CD8-positive, alpha-beta memory T cell (primary cell): Measurements from ENCODE around the gene ZNF169. TPM values are rescaled to one million over a fixed set of nuclear protein-coding genes. Genes with fewer than 3 reads are reported as not detected.
"Not testable (repeated sequence)": the region's sequence is repeated elsewhere in the genome, so short reads cannot be mapped to it uniquely, and the experiment has no call there.

Source experiments
- CTCF ChIA-PET: fragments of 350-600 bp; sonication (Branson Sonifier 250); formaldehyde crosslinking; loops from one replicate; lab custom pipeline; 2021; ENCODE audit warnings: antibody characterized with exemption; lab: Charles Lee
- POLR2A ChIA-PET: fragments of 350-600 bp; sonication (Branson Sonifier 250); formaldehyde crosslinking; loops from one replicate; lab custom pipeline; 2021; ENCODE audit warnings: antibody characterized with exemption; lab: Charles Lee
- DNase-seq, 5 donors: peaks; one replicate each; pipeline versions ENCODE4 v3.0.0 to v3.0.0-alpha.2; 2020 to 2022; ENCODE audit warnings: mixed read lengths in 1 of 5
- H3K27ac ChIP-seq: one replicate; pipeline ENCODE4 v1.7.0; 2013; ENCODE audit warnings: low read depth, mild to moderate bottlenecking, low read length, moderate library complexity
- H3K27me3 ChIP-seq: 2 replicates; pipeline ENCODE4 v1.7.0; 2013; ENCODE audit warnings: low read length, mild to moderate bottlenecking; ENCODE audit not compliant: insufficient read depth, poor library complexity, severe bottlenecking
- H3K36me3 ChIP-seq: 2 replicates; pipeline ENCODE4 v1.7.0; 2013; ENCODE audit warnings: mild to moderate bottlenecking, low read length, moderate library complexity; ENCODE audit not compliant: insufficient read depth
- H3K4me1 ChIP-seq: 2 replicates; pipeline ENCODE4 v1.7.0; 2013; ENCODE audit warnings: mild to moderate bottlenecking, low read length, moderate library complexity; ENCODE audit not compliant: insufficient read depth
- H3K4me3 ChIP-seq: 2 replicates; pipeline ENCODE4 v1.7.0; 2013; ENCODE audit warnings: mild to moderate bottlenecking, low read length
- H3K9me3 ChIP-seq: 2 replicates; pipeline ENCODE4 v1.7.0; 2013; ENCODE audit warnings: mild to moderate bottlenecking, low read length
- H3K27ac Mint-ChIP-seq, 8 donors: one replicate each; pipeline ENCODE4 v1.8.0; 2020 to 2021; ENCODE audit warnings: mixed read lengths in 8 of 8, mild to moderate bottlenecking in 6 of 8, inconsistent platforms in 3 of 8, moderate library complexity in 3 of 8
- H3K27me3 Mint-ChIP-seq, 2 donors: one replicate each; pipeline ENCODE4 v1.8.0; 2020 to 2021; ENCODE audit warnings: mixed read lengths in 2 of 2, mild to moderate bottlenecking in 1 of 2, moderate library complexity in 1 of 2
- H3K36me3 Mint-ChIP-seq, 3 donors: one replicate each; pipeline ENCODE4 v1.8.0; 2020 to 2021; ENCODE audit warnings: mixed read lengths in 3 of 3, inconsistent platforms in 1 of 3, mild to moderate bottlenecking in 1 of 3
- H3K4me1 Mint-ChIP-seq, 3 donors: one replicate each; pipeline ENCODE4 v1.8.0; 2020 to 2021; ENCODE audit warnings: mixed read lengths in 3 of 3, inconsistent platforms in 1 of 3, mild to moderate bottlenecking in 1 of 3
- H3K4me3 Mint-ChIP-seq, 7 donors: one replicate each; pipeline ENCODE4 v1.8.0; 2020 to 2021; ENCODE audit warnings: mixed read lengths in 7 of 7, mild to moderate bottlenecking in 6 of 7, moderate library complexity in 4 of 7, inconsistent platforms in 2 of 7
- H3K9me3 Mint-ChIP-seq, 5 donors: one replicate each; pipeline ENCODE4 v1.8.0; 2020 to 2022; ENCODE audit warnings: mixed read lengths in 5 of 5, mild to moderate bottlenecking in 3 of 5, moderate library complexity in 2 of 5, inconsistent platforms in 1 of 5
- polyA plus RNA-seq: library from polyadenylated mRNA; unstranded; fragments of 300-500 nt; fragmentation: Illumina TruSeq; gene quantifications from one replicate; pipeline ENCODE4 v1.2.3, GENCODE V29; 2021
- total RNA-seq, 2 experiments: library from RNA; stranded (reverse); gene quantifications; one replicate each; pipeline ENCODE4 v1.2.3, GENCODE V29; 2021

Gene ZNF169
- total and polyA plus RNA-seq, 3 experiments from 2014 or later: 3.8 to 6.3 (median 5.3) TPM

- H3K36me3 ChIP-seq, CTCF ChIA-PET, POLR2A ChIA-PET, H3K9me3 Mint-ChIP-seq, H3K27me3 Mint-ChIP-seq, H3K27ac ChIP-seq, H3K27me3 ChIP-seq, H3K4me3 ChIP-seq, H3K9me3 ChIP-seq, H3K4me1 Mint-ChIP-seq, H3K4me3 Mint-ChIP-seq, H3K4me1 ChIP-seq, DNase-seq, H3K27ac Mint-ChIP-seq, H3K36me3 Mint-ChIP-seq: not testable (repeated sequence)
Measured at GRCh38 chr9:94317949-94318657, 59.0 kb downstream of the ZNF169 start.

- H3K9me3 ChIP-seq, H3K4me3 Mint-ChIP-seq, H3K4me1 ChIP-seq, POLR2A ChIA-PET, H3K9me3 Mint-ChIP-seq, H3K4me3 ChIP-seq, H3K27ac ChIP-seq, H3K36me3 Mint-ChIP-seq, H3K4me1 Mint-ChIP-seq, H3K27me3 ChIP-seq, H3K36me3 ChIP-seq, DNase-seq, H3K27me3 Mint-ChIP-seq, CTCF ChIA-PET, H3K27ac Mint-ChIP-seq: not testable (repeated sequence)
Measured at GRCh38 chr9:94322342-94322940, 63.3 kb downstream of the ZNF169 start.

DNA sequence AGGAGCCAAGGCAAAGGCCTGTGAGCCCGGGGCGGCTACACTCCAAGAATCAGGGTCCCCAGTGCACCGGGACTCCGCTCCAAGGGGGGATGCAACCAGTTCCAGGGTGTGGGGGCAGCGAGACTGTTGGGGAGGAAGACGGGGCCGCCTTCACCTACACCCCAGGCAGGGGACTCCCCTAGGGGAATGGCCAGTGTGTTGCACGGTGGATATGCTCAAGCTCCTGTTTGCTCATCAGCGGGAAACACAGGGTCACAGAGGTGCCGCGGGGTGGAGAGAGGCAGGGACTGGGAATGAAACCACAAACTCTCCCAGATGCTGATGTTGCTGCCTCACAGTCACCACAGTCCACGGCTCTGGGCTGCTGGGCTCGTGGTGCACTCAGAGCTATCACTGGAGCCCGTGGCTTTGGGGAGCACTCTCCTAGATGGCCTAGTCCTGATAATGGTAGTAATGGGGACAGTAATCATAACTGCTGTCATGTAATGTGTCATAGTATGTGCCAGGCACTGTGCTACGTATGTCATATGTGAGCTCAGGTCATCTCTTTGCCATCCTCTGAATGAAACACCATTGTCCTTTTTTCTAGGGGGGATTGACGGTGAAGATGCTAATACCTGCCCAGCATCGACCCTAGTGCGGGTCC is 64.2 kb downstream of the ZNF169 start:
- H3K27me3 Mint-ChIP-seq, H3K27ac Mint-ChIP-seq, POLR2A ChIA-PET, CTCF ChIA-PET, H3K9me3 ChIP-seq, H3K4me1 Mint-ChIP-seq, H3K36me3 Mint-ChIP-seq, H3K4me1 ChIP-seq, H3K4me3 Mint-ChIP-seq, DNase-seq, H3K27me3 ChIP-seq, H3K4me3 ChIP-seq, H3K27ac ChIP-seq, H3K9me3 Mint-ChIP-seq, H3K36me3 ChIP-seq: not testable (repeated sequence)

GRCh38 chr9:94325583-94325982 is 66.5 kb downstream of the ZNF169 start:
- H3K4me3 Mint-ChIP-seq, POLR2A ChIA-PET, H3K27me3 Mint-ChIP-seq, H3K9me3 Mint-ChIP-seq, CTCF ChIA-PET, H3K36me3 ChIP-seq, H3K4me1 Mint-ChIP-seq, H3K4me3 ChIP-seq, H3K27me3 ChIP-seq, DNase-seq, H3K4me1 ChIP-seq, H3K27ac Mint-ChIP-seq, H3K9me3 ChIP-seq, H3K36me3 Mint-ChIP-seq, H3K27ac ChIP-seq: not testable (repeated sequence)

DNA sequence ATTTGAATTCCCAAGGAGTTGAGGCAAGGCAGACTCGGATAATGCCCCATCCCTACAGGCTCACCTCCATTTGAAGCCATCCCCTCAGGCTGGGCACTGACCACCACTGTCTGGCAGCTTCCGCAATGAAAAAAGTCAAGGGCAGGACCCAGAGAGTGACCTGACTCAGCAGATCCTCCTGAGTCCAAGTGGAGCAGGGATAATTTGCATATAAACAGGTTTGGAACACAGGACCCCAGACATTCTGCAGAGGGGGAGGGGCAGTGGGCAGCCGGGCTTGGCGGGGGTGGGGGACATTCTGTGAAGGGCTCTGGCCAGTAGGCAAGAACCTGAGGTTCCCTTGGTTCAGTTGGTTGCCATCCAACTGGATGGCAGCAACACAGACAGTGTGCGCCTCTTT is 69.4 kb downstream of the ZNF169 start, which contains the start of gene NUTM2F:
NUTM2F (minus strand) TSS at position 101 of the 400 bp plus-strand sequence; CDS start at position 80, 21 bp downstream.
- H3K9me3 Mint-ChIP-seq, H3K4me3 ChIP-seq, H3K27me3 ChIP-seq, H3K4me1 ChIP-seq, H3K27ac ChIP-seq, H3K27ac Mint-ChIP-seq, H3K27me3 Mint-ChIP-seq, H3K9me3 ChIP-seq, H3K4me3 Mint-ChIP-seq, H3K36me3 Mint-ChIP-seq, DNase-seq, POLR2A ChIA-PET, CTCF ChIA-PET, H3K36me3 ChIP-seq, H3K4me1 Mint-ChIP-seq: not testable (repeated sequence)

GRCh38 chr9:94336445-94336844 is 77.3 kb downstream of the ZNF169 start:
- H3K9me3 ChIP-seq, DNase-seq, CTCF ChIA-PET, H3K4me1 Mint-ChIP-seq, H3K36me3 Mint-ChIP-seq, POLR2A ChIA-PET, H3K4me3 Mint-ChIP-seq, H3K9me3 Mint-ChIP-seq, H3K4me3 ChIP-seq, H3K27ac ChIP-seq, H3K4me1 ChIP-seq, H3K36me3 ChIP-seq, H3K27ac Mint-ChIP-seq, H3K27me3 ChIP-seq, H3K27me3 Mint-ChIP-seq: not testable (repeated sequence)

GRCh38 chr9:94338723-94339122 is 79.6 kb downstream of the ZNF169 start:
- H3K27ac ChIP-seq, H3K27ac Mint-ChIP-seq, H3K9me3 ChIP-seq, DNase-seq, H3K4me3 Mint-ChIP-seq, H3K27me3 ChIP-seq, H3K4me1 Mint-ChIP-seq, H3K36me3 Mint-ChIP-seq, CTCF ChIA-PET, H3K9me3 Mint-ChIP-seq, POLR2A ChIA-PET, H3K4me3 ChIP-seq, H3K36me3 ChIP-seq, H3K4me1 ChIP-seq, H3K27me3 Mint-ChIP-seq: not testable (repeated sequence)

DNA sequence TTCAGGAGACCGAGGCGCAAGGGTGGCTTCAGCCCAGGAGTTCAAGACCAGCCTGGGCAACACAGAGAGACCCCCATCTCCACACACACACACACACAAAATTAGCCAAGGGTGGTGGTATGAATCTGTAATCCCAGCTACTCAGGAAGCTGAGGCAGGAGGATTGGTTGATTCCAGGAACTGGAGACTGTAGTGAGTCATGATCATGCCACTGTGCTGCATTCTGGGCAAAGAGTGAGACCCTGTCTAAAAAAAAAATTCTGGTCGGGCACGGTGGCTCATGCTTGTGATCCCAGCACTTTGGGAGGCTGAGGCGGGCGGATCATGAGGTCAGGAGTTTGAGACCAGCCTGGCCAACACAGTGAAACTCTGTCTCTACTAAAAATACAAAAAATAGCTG is 80.6 kb downstream of the ZNF169 start:
- POLR2A ChIA-PET, H3K27ac Mint-ChIP-seq, H3K4me3 ChIP-seq, H3K4me3 Mint-ChIP-seq, H3K36me3 ChIP-seq, CTCF ChIA-PET, H3K9me3 Mint-ChIP-seq, H3K9me3 ChIP-seq, H3K36me3 Mint-ChIP-seq, H3K4me1 ChIP-seq, H3K27me3 Mint-ChIP-seq, H3K4me1 Mint-ChIP-seq, H3K27ac ChIP-seq, DNase-seq, H3K27me3 ChIP-seq: not testable (repeated sequence)
